HepG2 (cell line): Measurements from ENCODE around the gene TCEA3. TPM values are rescaled to one million over a fixed set of nuclear protein-coding genes. Genes with fewer than 3 reads are reported as not detected.

Experiments used
- ATAD3A ChIP-seq: sonication (generic); formaldehyde crosslinking; IDR thresholded peaks from 2 replicates; pipeline ENCODE4 v1.4.0; 2020; ENCODE audit warnings: missing genetic modification reagents
- GATA4 ChIP-seq: sonication (generic); IDR thresholded peaks from 2 replicates; pipeline ENCODE4 v1.6.1; 2016; ENCODE audit warnings: antibody characterized with exemption, low read depth, borderline replicate concordance
- NKX3-1 ChIP-seq: sonication (generic); formaldehyde crosslinking; IDR thresholded peaks from 2 replicates; pipeline ENCODE4 v1.5.0; 2020; ENCODE audit warnings: missing genetic modification reagents
- SP1 ChIP-seq, 2 experiments: fragments of 450-650 bp in 1 of 2; sonication (generic) in 1 of 2; formaldehyde crosslinking in 1 of 2; IDR thresholded peaks; 2 replicates each; pipeline versions ENCODE4 v1.4.0 to v1.6.1; 2016 to 2020; ENCODE audit warnings: missing genetic modification reagents in 1 of 2
- YY1 ChIP-seq: IDR thresholded peaks from 2 replicates; pipeline ENCODE4 v1.6.1; 2011; ENCODE audit warnings: low read length, low read depth, moderate library complexity, mild to moderate bottlenecking; ENCODE audit not compliant: insufficient read depth, insufficient replicate concordance
- ZFP36L1 ChIP-seq: sonication (generic); formaldehyde crosslinking; IDR thresholded peaks from 2 replicates; pipeline ENCODE4 v1.8.0; 2022; ENCODE audit warnings: mild to moderate bottlenecking, missing genetic modification reagents, moderate library complexity
- ZFP82 ChIP-seq: sonication (generic); formaldehyde crosslinking; IDR thresholded peaks from 2 replicates; pipeline ENCODE4 v1.5.1; 2020; ENCODE audit warnings: mild to moderate bottlenecking, missing genetic modification reagents, borderline replicate concordance
- ZNF331 ChIP-seq: sonication (generic); formaldehyde crosslinking; IDR thresholded peaks from 2 replicates; pipeline ENCODE4 v1.4.0; 2020; ENCODE audit warnings: missing genetic modification reagents
- ZNF451 ChIP-seq: sonication (generic); formaldehyde crosslinking; IDR thresholded peaks from 2 replicates; pipeline ENCODE4 v1.5.0; 2020; ENCODE audit warnings: mild to moderate bottlenecking, missing genetic modification reagents
- ZNF543 ChIP-seq: sonication (generic); formaldehyde crosslinking; IDR thresholded peaks from 2 replicates; pipeline ENCODE4 v1.4.0; 2020; ENCODE audit warnings: mild to moderate bottlenecking, missing genetic modification reagents
- ZNF674 ChIP-seq: sonication (generic); formaldehyde crosslinking; IDR thresholded peaks from 2 replicates; pipeline ENCODE4 v1.5.0; 2020; ENCODE audit warnings: low read depth, mild to moderate bottlenecking, missing genetic modification reagents
- polyA plus RNA-seq, 8 experiments: library from polyadenylated mRNA; depleted of rRNA in 3 of 8; stranded (reverse) in 7 of 8; unstranded in 1 of 8; fragments of >200 nt; fragmentation: Illumina TruSeq in 4 of 8; extraction: Trizol in 4 of 8; gene quantifications; 2 replicates each; pipeline versions ENCODE4 v1.2.1 to v1.2.3, GENCODE V29; 2011 to 2016; ENCODE audit warnings: low read depth in 4 of 8, missing spikeins in 1 of 8, mixed read lengths in 1 of 8; ENCODE audit not compliant: insufficient read depth in 1 of 8
- total RNA-seq, 5 experiments: library from RNA; depleted of rRNA; stranded (reverse); fragments of >200 nt; fragmentation: Illumina TruSeq; extraction: Trizol; gene quantifications; 2 replicates each; pipeline ENCODE4 v1.2.3, GENCODE V29; 2016; ENCODE audit warnings: low read depth in 1 of 5
- TF ChIP-seq, protein P1 (sequence below): sonication (generic); formaldehyde crosslinking; IDR thresholded peaks from 2 replicates; pipeline ENCODE4 v1.5.1; 2020; ENCODE audit warnings: mild to moderate bottlenecking, missing genetic modification reagents, moderate library complexity
- TF ChIP-seq, protein P2 (sequence below): sonication (generic); formaldehyde crosslinking; IDR thresholded peaks from 2 replicates; pipeline ENCODE4 v1.4.0; 2020; ENCODE audit warnings: missing genetic modification reagents
- TF ChIP-seq, protein P3 (sequence below): sonication (generic); formaldehyde crosslinking; IDR thresholded peaks from 2 replicates; pipeline ENCODE4 v1.4.0; 2020; ENCODE audit warnings: mild to moderate bottlenecking, missing genetic modification reagents

The TCEA3 gene
- total and polyA plus RNA-seq, 2 of the 13 experiments (the other 11 are each of a cell fraction or from before 2014, with no cell fraction given) = 55.5 to 84.6 TPM

DNA sequence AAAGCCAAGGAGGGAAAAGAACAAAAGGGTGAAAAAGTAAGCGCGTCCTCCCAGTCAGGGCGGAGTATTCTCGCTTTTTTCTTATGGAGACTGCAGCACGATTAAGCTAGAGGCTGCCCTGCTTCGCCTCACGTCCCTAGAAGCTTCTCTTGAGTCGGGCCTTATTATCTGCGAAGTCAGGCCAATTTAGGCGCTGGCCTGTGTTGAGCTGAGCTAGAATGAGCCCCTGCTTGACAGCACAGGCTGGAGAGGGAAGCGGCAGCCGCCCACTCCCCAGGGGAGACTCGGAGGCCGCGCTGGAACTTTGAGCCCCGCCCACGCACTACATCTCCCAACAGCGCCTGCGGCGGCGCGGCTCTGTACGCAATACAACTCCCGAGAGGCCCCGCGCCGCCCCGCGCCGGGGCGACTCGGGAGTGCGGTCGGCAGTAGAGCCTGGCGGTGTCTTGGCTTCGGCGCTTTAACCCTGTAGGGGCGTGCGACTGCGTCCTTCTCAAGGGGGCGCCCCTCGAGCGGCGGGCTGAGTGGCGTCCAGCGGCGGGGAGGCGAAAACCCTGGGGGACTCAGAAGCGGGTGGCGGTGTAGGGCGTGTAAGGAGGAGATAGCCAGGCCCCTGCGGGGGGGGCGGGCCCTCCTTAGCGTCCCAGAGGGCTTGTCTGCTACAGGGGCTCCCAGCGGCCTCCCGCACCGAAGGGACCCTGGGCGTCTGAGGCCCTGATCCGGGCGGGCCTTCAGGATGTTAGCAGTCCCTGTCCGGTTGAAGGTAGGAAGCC lies 55.8 kb downstream of the TCEA3 start (continued):
- TF ChIP-seq, protein P1, sequence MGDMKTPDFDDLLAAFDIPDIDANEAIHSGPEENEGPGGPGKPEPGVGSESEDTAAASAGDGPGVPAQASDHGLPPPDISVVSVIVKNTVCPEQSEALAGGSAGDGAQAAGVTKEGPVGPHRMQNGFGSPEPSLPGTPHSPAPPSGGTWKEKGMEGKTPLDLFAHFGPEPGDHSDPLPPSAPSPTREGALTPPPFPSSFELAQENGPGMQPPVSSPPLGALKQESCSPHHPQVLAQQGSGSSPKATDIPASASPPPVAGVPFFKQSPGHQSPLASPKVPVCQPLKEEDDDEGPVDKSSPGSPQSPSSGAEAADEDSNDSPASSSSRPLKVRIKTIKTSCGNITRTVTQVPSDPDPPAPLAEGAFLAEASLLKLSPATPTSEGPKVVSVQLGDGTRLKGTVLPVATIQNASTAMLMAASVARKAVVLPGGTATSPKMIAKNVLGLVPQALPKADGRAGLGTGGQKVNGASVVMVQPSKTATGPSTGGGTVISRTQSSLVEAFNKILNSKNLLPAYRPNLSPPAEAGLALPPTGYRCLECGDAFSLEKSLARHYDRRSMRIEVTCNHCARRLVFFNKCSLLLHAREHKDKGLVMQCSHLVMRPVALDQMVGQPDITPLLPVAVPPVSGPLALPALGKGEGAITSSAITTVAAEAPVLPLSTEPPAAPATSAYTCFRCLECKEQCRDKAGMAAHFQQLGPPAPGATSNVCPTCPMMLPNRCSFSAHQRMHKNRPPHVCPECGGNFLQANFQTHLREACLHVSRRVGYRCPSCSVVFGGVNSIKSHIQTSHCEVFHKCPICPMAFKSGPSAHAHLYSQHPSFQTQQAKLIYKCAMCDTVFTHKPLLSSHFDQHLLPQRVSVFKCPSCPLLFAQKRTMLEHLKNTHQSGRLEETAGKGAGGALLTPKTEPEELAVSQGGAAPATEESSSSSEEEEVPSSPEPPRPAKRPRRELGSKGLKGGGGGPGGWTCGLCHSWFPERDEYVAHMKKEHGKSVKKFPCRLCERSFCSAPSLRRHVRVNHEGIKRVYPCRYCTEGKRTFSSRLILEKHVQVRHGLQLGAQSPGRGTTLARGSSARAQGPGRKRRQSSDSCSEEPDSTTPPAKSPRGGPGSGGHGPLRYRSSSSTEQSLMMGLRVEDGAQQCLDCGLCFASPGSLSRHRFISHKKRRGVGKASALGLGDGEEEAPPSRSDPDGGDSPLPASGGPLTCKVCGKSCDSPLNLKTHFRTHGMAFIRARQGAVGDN (CRISPR knock-in tag) = peak; percentile 80
- TF ChIP-seq NKX3-1 (CRISPR knock-in tag) (peak; percentile 31), YY1 (peak; percentile 79), ZNF674 (CRISPR knock-in tag) (0 out of 2 replicates have a peak, but pooled peaks have one; percentile 52), ATAD3A (CRISPR knock-in tag) (no peak), ZFP82 (CRISPR knock-in tag) (0 out of 2 replicates have a peak, but pooled peaks have one; percentile 56), SP1 (IDR thresholded peaks at IDR 0.05) (no peak), SP1 (CRISPR knock-in tag; IDR thresholded peaks at IDR 0.05) (peak; percentile 84), ZFP36L1 (CRISPR knock-in tag) (peak; percentile 88; the same call in 1 of the 2 replicates), GATA4 (peak; percentile 36; the same call in 1 of the 2 replicates), ZNF451 (CRISPR knock-in tag) (peak; percentile 64), ZNF331 (peak; percentile 29), ZNF543 (CRISPR knock-in tag) (peak; percentile 62)
- TF ChIP-seq, protein P2, sequence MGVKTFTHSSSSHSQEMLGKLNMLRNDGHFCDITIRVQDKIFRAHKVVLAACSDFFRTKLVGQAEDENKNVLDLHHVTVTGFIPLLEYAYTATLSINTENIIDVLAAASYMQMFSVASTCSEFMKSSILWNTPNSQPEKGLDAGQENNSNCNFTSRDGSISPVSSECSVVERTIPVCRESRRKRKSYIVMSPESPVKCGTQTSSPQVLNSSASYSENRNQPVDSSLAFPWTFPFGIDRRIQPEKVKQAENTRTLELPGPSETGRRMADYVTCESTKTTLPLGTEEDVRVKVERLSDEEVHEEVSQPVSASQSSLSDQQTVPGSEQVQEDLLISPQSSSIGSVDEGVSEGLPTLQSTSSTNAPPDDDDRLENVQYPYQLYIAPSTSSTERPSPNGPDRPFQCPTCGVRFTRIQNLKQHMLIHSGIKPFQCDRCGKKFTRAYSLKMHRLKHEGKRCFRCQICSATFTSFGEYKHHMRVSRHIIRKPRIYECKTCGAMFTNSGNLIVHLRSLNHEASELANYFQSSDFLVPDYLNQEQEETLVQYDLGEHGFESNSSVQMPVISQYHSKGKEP = 0 out of 2 replicates have a peak, but pooled peaks have one; percentile 30
- TF ChIP-seq, protein P3, sequence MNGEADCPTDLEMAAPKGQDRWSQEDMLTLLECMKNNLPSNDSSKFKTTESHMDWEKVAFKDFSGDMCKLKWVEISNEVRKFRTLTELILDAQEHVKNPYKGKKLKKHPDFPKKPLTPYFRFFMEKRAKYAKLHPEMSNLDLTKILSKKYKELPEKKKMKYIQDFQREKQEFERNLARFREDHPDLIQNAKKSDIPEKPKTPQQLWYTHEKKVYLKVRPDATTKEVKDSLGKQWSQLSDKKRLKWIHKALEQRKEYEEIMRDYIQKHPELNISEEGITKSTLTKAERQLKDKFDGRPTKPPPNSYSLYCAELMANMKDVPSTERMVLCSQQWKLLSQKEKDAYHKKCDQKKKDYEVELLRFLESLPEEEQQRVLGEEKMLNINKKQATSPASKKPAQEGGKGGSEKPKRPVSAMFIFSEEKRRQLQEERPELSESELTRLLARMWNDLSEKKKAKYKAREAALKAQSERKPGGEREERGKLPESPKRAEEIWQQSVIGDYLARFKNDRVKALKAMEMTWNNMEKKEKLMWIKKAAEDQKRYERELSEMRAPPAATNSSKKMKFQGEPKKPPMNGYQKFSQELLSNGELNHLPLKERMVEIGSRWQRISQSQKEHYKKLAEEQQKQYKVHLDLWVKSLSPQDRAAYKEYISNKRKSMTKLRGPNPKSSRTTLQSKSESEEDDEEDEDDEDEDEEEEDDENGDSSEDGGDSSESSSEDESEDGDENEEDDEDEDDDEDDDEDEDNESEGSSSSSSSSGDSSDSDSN (CRISPR knock-in tag) = peak; percentile 87
